Activated naive CD4-positive, alpha-beta T cell treated with anti-CD3 and anti-CD28 coated beads, Interleukin-2, amount 50 U/mL, for 24 hours (primary cell): Measurements from ENCODE around the gene AGTRAP.

Experiments
- H3K27ac Mint-ChIP-seq: one replicate; pipeline ENCODE4 v1.8.0; 2021; ENCODE audit warnings: mild to moderate bottlenecking, mixed read lengths
- H3K27me3 Mint-ChIP-seq: one replicate; pipeline ENCODE4 v1.8.0; 2021; ENCODE audit warnings: mixed read lengths
- H3K36me3 Mint-ChIP-seq: one replicate; pipeline ENCODE4 v1.8.0; 2021; ENCODE audit warnings: mixed read lengths
- H3K4me1 Mint-ChIP-seq: one replicate; pipeline ENCODE4 v1.8.0; 2021; ENCODE audit warnings: mixed read lengths
- H3K4me3 Mint-ChIP-seq: one replicate; pipeline ENCODE4 v1.8.0; 2021; ENCODE audit warnings: mild to moderate bottlenecking, mixed read lengths
- H3K9me3 Mint-ChIP-seq: one replicate; pipeline ENCODE4 v1.8.0; 2021; ENCODE audit warnings: mixed read lengths

AGTRAP gene

GRCh38 chr1:11790101-11790879 is 54.4 kb downstream of the AGTRAP start:
- H3K27ac Mint-ChIP-seq, result peak overlapping the region; percentile 59
- peaks cover 2% of the 10 kb centered on the region for H3K4me1 Mint-ChIP-seq
- no peaks in the 10 kb centered on the region for H3K27me3 Mint-ChIP-seq
- peaks cover 9% of the 10 kb centered on the region for H3K36me3 Mint-ChIP-seq
- no peaks in the 10 kb centered on the region for H3K9me3 Mint-ChIP-seq
- no peak overlapping the region for H3K4me3 Mint-ChIP-seq

- H3K36me3 Mint-ChIP-seq, result peaks cover 11% of the 10 kb centered on the region
Observed at GRCh38 chr1:11790880-11791715, 55.2 kb downstream of the AGTRAP start.

GRCh38 chr1:11792106-11792505 is 56.2 kb downstream of the AGTRAP start:
- H3K4me1 Mint-ChIP-seq, result no peaks in the 10 kb centered on the region
- no peaks in the 10 kb centered on the region for H3K27me3 Mint-ChIP-seq
- no peak overlapping the region for H3K4me3 Mint-ChIP-seq
- no peak overlapping the region for H3K27ac Mint-ChIP-seq
- H3K9me3 Mint-ChIP-seq, result no peaks in the 10 kb centered on the region
- H3K36me3 Mint-ChIP-seq, result peaks cover 11% of the 10 kb centered on the region

More at GRCh38 chr1:11790880-11791715, 55.2 kb downstream of the AGTRAP start:
- H3K27me3 Mint-ChIP-seq, result no peaks in the 10 kb centered on the region
- no peak overlapping the region for H3K4me3 Mint-ChIP-seq
- H3K27ac Mint-ChIP-seq, result no peak overlapping the region
- no peaks in the 10 kb centered on the region for H3K9me3 Mint-ChIP-seq
- no peaks in the 10 kb centered on the region for H3K4me1 Mint-ChIP-seq

GRCh38 chr1:11793819-11794218 is 57.9 kb downstream of the AGTRAP start:
- Mint-ChIP-seq H3K36me3 (peaks cover 11% of the 10 kb centered on the region), H3K27ac (no peak overlapping the region), H3K27me3 (no peaks in the 10 kb centered on the region), H3K9me3 (no peaks in the 10 kb centered on the region), H3K4me1 (no peaks in the 10 kb centered on the region), H3K4me3 (no peak overlapping the region)

GRCh38 chr1:11794446-11795237 is 58.7 kb downstream of the AGTRAP start:
- Mint-ChIP-seq H3K27ac (no peak overlapping the region), H3K27me3 (no peaks in the 10 kb centered on the region), H3K36me3 (peaks cover 11% of the 10 kb centered on the region), H3K4me1 (no peaks in the 10 kb centered on the region), H3K4me3 (no peak overlapping the region), H3K9me3 (no peaks in the 10 kb centered on the region)

GRCh38 chr1:11795238-11795890 is 59.4 kb downstream of the AGTRAP start:
- H3K4me1 Mint-ChIP-seq, result no peaks in the 10 kb centered on the region
- H3K36me3 Mint-ChIP-seq, result peaks cover 11% of the 10 kb centered on the region
- H3K27me3 Mint-ChIP-seq, result no peaks in the 10 kb centered on the region
- H3K9me3 Mint-ChIP-seq, result no peaks in the 10 kb centered on the region
- H3K27ac Mint-ChIP-seq, result no peak overlapping the region
- H3K4me3 Mint-ChIP-seq, result no peak overlapping the region

- Mint-ChIP-seq H3K36me3 (peaks cover 12% of the 10 kb centered on the region), H3K27me3 (no peaks in the 10 kb centered on the region), H3K27ac (no peak overlapping the region), H3K4me1 (no peaks in the 10 kb centered on the region), H3K9me3 (no peaks in the 10 kb centered on the region), H3K4me3 (no peak overlapping the region)
Observed at GRCh38 chr1:11796036-11796828, 60.3 kb downstream of the AGTRAP start.

- peaks cover 7% of the 10 kb centered on the region for H3K36me3 Mint-ChIP-seq
- H3K4me1 Mint-ChIP-seq, result peaks cover 13% of the 10 kb centered on the region
- no peak overlapping the region for H3K4me3 Mint-ChIP-seq
Observed at GRCh38 chr1:11797525-11798216, 61.7 kb downstream of the AGTRAP start.

GRCh38 chr1:11799099-11799498 is 63.2 kb downstream of the AGTRAP start:
- H3K27me3 Mint-ChIP-seq, result no peaks in the 10 kb centered on the region
- no peak overlapping the region for H3K27ac Mint-ChIP-seq
- peaks cover 27% of the 10 kb centered on the region for H3K4me1 Mint-ChIP-seq
- H3K9me3 Mint-ChIP-seq, result no peaks in the 10 kb centered on the region
- H3K36me3 Mint-ChIP-seq, result peaks cover 7% of the 10 kb centered on the region
- no peak overlapping the region for H3K4me3 Mint-ChIP-seq

More at GRCh38 chr1:11797525-11798216, 61.7 kb downstream of the AGTRAP start:
- no peaks in the 10 kb centered on the region for H3K27me3 Mint-ChIP-seq
- no peaks in the 10 kb centered on the region for H3K9me3 Mint-ChIP-seq
- H3K27ac Mint-ChIP-seq, result no peak overlapping the region

GRCh38 chr1:11799896-11800295 is 64.0 kb downstream of the AGTRAP start:
- Mint-ChIP-seq H3K4me3 (no peak overlapping the region), H3K4me1 (peaks cover 35% of the 10 kb centered on the region), H3K27me3 (no peaks in the 10 kb centered on the region), H3K27ac (no peak overlapping the region), H3K36me3 (peaks cover 4% of the 10 kb centered on the region), H3K9me3 (no peaks in the 10 kb centered on the region)

GRCh38 chr1:11800391-11800755 is 64.4 kb downstream of the AGTRAP start:
- no peak overlapping the region for H3K27ac Mint-ChIP-seq
- no peaks in the 10 kb centered on the region for H3K9me3 Mint-ChIP-seq
- H3K27me3 Mint-ChIP-seq, result no peaks in the 10 kb centered on the region
- H3K4me3 Mint-ChIP-seq, result no peak overlapping the region
- peaks cover 3% of the 10 kb centered on the region for H3K36me3 Mint-ChIP-seq
- H3K4me1 Mint-ChIP-seq, result peaks cover 38% of the 10 kb centered on the region
